Activated T-cell treated with anti-CD3 and anti-CD28 coated beads for 48 hours (primary cell): ENCODE results near the gene RPL9.
A peak's percentile ranks its signal among the peaks of the same experiment; 100 is the strongest.
"Not testable (repeated sequence)": the region's sequence is repeated elsewhere in the genome, so short reads cannot be mapped to it uniquely, and the experiment has no call there.

Experiments
- DNase-seq: peaks from one replicate; pipeline ENCODE4 v3.0.0-alpha.2; 2020; ENCODE audit warnings: low read depth

The RPL9 gene

GRCh38 chr4:39466747-39467146 lies 8.0 kb upstream of the RPL9 start:
- no peak for DNase-seq

GRCh38 chr4:39464886-39465501 lies 6.3 kb upstream of the RPL9 start:
- no peak for DNase-seq

DNA sequence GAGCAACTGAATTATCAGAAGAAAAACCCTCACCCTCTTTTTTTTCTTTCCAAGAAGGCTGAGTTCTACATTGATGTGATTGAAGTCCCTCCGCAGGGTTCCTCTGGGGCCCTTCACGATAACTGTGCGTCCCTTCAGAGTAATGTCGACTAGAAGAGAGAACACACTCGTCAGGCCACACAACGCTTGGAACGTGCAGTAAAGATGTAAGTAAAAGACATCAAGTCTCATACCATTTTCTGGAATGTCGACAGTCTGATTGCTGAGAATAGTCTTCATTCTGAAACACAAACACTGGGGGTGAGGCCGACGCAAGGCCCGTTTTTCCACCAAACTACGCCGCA lies 589 bp downstream of the RPL9 start:
- not testable (repeated sequence) for DNase-seq

- DNase-seq = no peak
These were observed 1.6 kb downstream of the RPL9 start for GRCh38 chr4:39456946-39457763.

GRCh38 chr4:39455486-39455885 lies 3.2 kb downstream of the RPL9 start:
- DNase-seq = no peak

- no peak for DNase-seq
These were observed 5.0 kb downstream of the RPL9 start for GRCh38 chr4:39453738-39454137.

GRCh38 chr4:39452860-39453587 lies 5.7 kb downstream of the RPL9 start:
- no peak for DNase-seq

- DNase-seq = no peak
These were observed 6.4 kb downstream of the RPL9 start for GRCh38 chr4:39452153-39452859.

GRCh38 chr4:39451423-39452023 lies 7.2 kb downstream of the RPL9 start:
- no peak for DNase-seq

- DNase-seq = no peak
These were observed 8.1 kb downstream of the RPL9 start for GRCh38 chr4:39450618-39451017.

GRCh38 chr4:39446842-39447573 lies 11.7 kb downstream of the RPL9 start:
- peak; percentile 31 for DNase-seq

DNA sequence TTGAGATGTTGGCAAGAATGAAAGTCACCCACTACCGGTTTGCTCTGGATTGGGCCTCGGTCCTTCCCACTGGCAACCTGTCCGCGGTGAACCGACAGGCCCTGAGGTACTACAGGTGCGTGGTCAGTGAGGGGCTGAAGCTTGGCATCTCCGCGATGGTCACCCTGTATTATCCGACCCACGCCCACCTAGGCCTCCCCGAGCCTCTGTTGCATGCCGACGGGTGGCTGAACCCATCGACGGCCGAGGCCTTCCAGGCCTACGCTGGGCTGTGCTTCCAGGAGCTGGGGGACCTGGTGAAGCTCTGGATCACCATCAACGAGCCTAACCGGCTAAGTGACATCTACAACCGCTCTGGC lies 12.3 kb downstream of the RPL9 start:
- DNase-seq = no peak

GRCh38 chr4:39442998-39443397 lies 15.7 kb downstream of the RPL9 start:
- no peak for DNase-seq

DNA sequence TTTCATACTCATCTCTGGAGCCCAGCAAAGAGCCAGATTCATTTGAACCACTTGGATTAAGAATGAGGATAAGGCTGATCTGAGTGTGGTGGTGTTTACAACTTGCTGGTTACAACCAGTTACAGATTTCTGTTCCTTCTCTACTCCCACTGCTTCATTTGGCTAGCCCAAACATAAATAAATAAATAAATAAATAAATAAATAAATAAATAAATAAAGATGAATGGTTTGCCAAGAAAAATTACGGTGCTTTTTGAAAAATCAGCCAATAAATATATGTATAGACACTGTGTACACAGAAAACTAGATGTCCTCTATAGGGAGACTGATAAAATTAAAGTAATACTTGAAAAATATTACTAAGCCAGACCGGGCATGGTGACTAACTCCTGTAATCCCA lies 17.1 kb downstream of the RPL9 start:
- DNase-seq = no peak

DNA sequence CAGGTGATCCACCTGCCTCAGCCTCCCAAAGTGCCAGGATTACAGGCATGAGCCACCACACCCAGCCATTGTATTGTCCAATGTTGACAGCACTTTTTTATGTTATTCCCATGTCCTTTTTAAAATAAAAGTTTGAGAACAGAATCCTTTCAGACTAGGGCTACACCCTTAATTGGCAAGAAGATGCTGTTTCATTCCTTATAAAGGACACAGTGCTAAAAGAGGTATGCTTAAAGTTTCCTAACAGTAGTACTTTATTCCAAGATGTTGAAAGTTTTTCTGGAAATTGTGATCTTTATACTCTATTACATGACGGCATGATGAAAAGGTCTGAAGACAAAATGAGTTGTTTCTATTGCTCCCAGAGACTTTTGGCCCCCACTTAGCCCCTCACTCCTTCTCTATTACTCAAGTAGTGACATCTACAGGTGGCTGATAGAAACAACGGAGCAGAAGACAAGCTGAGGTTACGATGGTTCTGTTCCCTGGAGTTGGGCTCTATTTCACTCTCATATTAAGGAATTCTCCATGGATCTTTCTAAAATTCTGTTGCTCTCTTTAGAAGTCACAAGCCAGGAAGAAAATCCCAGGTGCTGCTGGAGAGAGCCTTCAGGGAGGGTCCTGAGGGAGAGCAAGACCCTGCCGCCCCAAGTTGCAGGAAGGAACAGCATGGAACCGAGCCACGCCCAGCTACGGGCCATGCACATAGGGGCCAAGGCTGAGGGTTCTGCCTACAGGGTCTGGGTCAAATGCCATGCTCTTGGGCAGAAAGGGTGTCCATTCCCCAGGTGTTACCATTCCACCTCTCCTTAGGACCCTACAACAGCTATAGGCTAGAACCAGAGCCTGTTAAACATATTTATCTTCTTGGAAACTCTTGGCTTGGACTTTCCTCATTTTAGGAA lies 22.8 kb downstream of the RPL9 start:
- no peak for DNase-seq

GRCh38 chr4:39433878-39434492 lies 24.7 kb downstream of the RPL9 start:
- DNase-seq = no peak

- no peak for DNase-seq
These were observed 29.0 kb downstream of the RPL9 start for GRCh38 chr4:39429476-39430334.

DNA sequence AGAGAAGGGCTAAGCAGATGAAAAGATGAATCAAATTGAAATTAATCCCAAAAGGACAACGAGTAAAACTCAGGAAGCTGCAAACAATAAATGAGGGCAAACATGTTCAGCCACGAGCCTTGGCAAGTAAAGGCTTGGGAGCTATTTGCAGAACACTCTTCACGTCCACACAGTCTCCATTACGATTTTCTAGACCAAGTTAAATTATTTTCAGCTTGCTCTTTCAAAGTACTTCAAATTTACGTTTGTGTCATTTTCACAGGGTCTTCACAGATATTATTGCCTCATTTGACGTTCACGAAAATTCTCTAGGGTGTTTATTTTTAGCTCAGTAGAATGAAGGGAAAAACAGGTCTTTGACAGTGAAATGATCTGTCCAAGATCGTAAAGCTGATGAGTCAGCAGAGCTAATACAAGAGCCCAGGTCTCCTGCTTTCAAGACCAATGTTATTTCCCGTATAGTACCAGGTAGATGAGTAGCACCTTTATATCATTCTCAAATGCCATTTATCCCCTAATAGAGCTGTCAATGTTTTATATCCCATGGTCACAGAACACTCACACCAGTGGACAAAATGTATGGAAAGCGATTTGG lies 31.1 kb downstream of the RPL9 start:
- DNase-seq = no peak

GRCh38 chr4:39426728-39427127 lies 32.0 kb downstream of the RPL9 start:
- no peak for DNase-seq
